Inflammatory macrophage (primary cell): ENCODE measurements around the gene PSMA5.
A peak's percentile ranks its signal among the peaks of the same experiment; 100 is the strongest.
"Not testable (repeated sequence)": the region's sequence is repeated elsewhere in the genome, so short reads cannot be mapped to it uniquely, and the experiment has no call there.

Experiments used
- DNase-seq, 2 donors: peaks; one replicate each; pipeline ENCODE4 v3.0.0-alpha.2; 2020 to 2022
- total RNA-seq, 18 experiments: gene quantifications; one replicate each; lab custom pipeline; 2026; ENCODE audit warnings: mixed read lengths in 6 of 18, inconsistent platforms in 2 of 18; lab: John Stamatoyannopoulos, UW

The PSMA5 gene
- 88.0 to 136 (median 110) reads per million in 18 experiments for total RNA-seq

DNA sequence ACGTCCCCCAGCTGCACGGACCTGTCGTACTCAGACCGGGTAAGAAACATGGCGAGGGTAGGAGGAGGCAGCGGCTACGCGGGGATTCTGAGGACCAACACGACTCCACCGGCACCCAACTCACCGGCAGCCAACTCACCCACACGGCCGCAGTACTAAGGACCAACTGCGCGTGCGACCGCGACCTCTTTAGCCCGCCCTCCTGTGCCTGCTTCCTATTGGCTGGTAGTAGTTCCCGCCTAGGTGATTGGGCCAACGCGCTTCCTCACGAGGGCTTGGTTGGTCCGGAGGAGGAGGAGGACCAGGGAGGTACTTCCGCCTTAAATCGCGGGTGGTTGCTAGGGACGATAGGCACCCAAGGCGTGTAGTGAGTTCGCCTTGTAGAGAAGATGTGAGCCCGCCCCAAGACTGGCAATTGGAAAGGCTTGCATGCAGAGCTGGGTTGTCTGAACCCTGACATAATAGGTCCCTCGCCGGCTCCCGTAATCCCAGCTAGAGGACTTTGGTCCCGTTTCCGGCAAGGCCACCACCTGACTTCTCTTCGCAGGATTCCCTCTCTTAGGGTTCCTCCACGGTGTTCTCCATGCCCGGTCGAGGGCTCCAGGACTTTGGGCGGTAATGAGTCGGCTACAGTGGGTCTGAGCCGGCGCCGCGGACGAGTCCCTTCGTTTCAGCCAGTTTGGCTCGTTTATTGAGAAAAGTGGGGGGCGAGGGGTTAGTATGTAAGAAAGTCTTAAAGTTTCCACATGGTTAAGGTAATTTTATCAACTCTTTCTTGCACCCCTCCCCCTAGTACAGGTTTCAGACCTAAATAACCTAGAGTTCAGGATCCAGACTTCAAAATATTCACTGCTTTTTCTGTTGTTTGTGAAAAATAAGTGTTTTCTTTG lies at the start of gene PSMA5:
Gene PSMA5, minus strand, starts transcription at position 168 of the 890 bp plus-strand sequence. Its CDS starts 118 bp downstream, at position 50.
- DNase-seq: peak; percentile 99 to 100

DNA sequence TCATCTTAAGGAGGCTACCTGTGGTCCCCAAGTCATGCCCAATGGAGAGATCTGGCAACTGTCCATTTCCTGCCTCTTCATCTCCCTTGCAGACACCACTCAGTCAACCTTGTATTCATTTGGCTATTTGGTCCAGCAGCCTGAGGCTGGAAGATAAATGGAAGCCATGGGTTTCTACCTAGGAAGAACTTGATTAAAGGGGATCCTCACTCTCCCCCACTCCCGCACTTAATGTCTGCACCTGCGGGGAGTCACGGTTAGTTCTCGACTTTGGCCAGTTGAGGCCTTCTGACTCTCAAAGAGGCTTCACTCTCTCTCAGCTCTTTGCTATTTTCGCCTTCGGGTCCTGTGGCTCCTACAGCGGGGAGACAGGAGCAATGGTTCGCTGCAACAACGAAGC lies 49.0 kb upstream of the PSMA5 start:
- no peak for DNase-seq

DNA sequence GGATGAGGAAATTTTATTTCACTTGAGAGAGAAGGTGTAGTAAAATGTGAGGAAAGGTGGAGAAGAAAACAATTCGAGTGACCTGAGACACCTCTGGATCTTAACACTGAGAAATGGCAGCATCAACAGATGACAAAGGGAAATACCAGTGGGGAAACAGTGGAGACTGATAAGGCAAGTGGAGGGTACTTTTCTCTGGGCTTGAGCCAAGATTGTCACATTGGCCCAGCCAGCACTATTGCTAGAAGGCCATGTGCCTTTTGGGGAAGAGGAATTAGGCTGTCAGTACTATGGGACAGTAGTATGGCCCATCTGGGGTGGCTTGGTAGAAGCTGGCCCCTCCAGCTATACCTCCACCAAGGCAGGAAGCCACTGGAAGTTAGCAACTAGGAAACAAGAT lies 48.4 kb upstream of the PSMA5 start:
- peak in 1 of 2 donors; percentile 31 for DNase-seq

DNA sequence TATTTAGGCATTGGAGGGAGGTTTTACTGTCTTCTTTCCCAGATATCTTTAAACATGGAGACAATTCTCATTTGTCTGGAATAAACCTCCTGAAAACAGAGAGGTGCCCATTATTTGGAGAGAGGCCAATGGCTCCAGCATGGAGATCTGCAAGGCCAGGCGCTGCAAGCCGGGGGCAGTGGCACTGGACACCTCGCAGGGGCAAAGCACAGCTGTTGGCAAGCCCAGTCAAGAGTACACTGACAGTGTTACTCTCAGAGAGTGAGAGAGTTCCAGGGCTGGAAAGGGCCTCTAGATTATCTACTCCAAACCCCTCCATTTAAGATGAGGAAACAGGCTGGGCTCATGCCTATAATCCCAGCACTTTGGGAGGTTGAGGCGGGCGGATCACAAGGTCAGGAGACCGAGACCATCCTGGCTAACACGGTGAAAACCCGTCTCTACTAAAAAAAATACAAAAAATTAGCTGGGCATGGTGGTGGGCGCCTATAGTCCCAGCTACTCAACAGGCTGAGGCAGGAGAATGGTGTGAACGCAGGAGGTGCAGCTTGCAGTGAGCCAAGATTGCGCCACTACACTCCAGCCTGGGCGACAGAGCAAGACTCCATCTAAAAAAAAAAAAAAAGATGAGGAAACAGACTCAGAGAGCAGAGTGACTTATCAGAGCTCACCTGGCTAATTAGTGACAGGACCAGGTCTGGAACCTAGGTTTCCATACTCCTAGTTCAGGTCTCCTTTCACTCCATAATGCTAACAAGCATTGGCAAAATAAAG lies 47.2 kb upstream of the PSMA5 start:
- not testable (repeated sequence) for DNase-seq

DNA sequence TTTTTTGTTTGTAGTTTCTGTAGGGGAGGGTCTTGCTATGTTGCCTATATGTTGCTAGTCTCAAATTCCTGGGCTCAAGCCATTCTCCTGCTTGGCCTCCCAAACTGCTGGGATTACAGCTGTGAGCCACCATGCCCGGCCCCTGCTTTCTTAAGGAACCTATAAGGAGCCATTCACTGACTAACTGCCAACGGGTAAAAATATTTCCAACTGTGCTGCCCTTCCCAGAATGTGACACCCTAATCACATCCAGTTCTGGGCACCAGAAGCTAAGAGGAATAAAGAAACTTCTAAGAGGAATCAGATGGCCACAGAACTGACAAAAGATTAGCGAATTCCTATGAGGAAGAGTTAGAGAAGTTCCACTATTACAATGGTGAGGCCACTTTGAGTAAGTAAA lies 46.5 kb upstream of the PSMA5 start:
- DNase-seq: no peak

DNA sequence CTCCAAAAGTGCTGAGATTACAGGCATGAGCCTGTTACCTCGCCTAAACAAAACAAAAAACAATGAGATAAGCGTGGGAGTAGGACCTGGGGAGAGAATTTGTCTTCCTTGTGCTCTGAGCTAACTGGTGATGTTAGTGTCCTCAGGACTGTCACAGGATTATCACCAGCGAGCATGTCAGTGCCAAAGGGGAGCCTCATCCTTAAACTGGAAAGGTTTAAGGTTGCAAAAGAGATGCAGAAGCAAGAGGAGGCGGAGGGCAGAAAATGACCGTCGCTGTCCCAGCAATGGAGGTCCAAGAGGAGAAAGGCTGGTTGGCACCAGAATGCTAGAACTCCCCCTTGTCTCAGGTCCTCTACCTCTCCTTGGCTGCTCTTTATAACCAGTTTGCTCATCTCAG lies 44.0 kb upstream of the PSMA5 start:
- DNase-seq: no peak

DNA sequence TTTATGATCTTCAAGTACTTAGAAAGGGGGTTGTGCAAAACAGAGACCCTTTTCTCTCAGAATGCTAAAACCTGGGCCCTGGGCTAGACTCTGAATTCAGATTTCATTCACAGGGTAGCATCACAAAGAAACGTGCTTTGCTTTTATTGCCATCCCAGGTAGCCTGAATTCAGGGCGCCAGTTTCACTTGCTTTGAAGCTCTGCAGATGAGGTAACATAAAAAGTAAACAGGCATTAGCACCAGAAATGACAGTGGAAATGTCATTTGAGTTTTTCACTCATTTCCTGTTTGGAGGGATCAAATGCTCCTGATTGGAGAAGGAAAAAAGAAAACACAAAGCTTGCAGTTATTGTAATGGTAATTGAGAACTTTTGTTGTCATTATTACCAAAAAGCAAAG lies 42.7 kb upstream of the PSMA5 start:
- DNase-seq: no peak

DNA sequence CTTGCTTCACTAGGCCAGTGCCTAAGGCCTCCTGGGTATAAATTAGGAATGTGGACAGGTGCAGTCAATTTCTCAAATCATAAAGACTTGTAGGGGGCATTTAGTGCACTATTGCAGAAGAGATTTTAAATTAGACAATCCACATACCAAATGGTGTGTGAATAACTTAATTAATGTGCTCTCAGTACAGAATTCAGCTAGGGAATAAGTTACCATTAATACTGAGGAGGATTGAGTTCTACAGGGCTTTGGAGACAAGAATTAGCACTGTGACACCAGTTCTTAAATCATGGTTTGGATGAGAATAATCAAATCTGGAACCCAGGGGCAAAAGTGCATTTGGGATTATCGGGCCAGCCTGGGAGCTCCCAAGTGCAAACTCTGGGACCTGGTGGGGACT lies 41.8 kb upstream of the PSMA5 start:
- no peak for DNase-seq

DNA sequence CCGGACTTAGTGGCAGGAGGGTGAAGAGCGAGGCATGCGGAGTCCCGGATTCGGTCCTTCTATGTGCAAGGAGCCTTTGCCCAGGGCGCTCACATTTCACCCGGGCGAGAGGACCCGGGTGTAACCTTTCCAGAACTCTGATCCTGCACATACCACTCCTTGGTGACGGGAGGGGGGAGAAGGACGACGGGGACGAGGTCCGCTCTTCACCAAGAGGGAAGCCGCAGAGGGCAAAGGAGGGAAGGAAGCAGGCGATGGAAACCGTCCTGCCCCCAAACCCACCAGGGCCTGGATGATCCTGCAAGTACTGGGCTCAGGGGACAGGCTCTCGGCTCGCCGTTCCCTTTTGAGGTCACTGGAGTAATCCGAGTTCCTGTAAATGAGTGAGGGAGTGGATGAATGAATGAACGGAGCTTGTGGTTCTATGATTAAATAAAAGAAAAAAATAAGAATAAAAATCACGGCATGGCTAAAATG lies 41.1 kb upstream of the PSMA5 start:
- DNase-seq: no peak

DNA sequence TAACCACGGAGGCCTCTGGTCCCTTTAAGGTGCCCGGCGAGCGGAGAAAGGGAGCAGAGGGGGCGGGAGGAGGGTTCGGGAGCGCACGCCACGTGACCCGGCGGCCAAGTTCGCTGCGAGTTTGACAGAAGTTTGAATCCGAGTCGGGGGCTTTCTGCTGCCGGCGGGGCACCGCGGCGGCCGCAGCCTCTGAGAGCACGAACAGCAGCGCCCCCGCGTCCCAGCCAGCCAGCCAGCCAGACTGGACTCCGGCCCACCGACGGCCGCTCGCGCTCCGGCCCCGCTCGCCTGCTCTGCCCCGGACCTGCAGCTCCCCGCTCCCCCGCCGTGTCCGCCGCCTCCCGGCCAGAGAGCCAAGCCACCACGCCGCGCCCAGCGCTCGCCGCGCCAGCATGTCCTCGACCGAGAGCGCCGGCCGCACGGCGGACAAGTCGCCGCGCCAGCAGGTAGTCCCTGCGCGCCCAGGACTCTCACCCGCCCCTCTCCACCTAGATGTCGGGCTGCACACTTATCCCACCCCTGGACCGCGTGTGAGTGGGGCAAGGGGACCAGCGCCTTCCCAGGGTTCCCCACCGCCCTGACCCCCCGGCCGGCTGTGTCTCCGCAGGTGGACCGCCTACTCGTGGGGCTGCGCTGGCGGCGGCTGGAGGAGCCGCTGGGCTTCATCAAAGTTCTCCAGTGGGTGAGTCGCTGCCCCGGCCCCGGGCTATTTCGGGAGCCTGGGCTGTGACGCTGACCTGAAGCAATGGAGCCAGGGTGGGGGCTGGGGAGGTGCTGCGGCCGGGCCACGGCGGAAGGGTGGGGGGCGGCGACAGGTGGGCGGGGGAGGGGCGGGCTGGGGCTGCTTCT lies 40.4 kb upstream of the PSMA5 start, which contains the start of gene SYPL2:
Gene SYPL2, plus strand, starts transcription at position 95 of the 849 bp plus-strand sequence. Its CDS starts 298 bp downstream, at position 393.
- DNase-seq: peak in 1 of 2 donors; percentile 21

DNA sequence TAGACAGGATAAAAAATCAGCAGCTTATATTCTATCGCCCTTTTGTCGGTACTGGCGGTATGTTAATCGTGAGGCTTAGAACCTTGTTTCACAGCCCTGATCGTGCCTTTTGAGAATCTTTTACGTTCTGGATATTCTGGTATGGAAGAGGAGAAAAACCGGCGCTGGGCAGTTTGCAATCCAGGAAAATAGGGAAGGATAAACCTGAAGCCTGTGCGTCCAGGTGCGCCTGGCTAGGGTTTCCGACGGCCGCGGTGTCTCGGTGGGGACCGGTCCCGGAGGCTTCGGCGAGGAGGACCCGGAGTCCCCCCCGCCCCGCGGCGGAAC lies 39.8 kb upstream of the PSMA5 start:
- no peak for DNase-seq

DNA sequence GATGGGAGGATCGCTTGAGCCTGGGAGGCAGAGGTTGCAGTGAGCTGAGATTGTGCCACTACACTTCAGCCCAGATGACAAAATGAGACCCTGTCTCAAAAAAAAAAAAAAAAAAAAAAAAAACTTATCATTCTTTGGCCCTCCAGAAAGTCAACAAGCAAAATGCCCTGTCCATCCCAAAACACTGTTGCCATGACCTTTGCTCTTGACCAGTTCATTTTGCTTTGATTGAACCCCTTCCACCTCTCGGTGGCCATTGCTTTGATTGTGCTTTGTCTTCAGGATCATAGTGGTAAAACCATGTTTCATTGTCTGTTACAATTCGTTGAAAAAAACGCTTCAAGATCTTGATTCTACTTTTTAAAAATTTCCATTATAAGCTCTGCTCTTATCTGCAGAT lies 31.6 kb upstream of the PSMA5 start:
- DNase-seq: no peak

DNA sequence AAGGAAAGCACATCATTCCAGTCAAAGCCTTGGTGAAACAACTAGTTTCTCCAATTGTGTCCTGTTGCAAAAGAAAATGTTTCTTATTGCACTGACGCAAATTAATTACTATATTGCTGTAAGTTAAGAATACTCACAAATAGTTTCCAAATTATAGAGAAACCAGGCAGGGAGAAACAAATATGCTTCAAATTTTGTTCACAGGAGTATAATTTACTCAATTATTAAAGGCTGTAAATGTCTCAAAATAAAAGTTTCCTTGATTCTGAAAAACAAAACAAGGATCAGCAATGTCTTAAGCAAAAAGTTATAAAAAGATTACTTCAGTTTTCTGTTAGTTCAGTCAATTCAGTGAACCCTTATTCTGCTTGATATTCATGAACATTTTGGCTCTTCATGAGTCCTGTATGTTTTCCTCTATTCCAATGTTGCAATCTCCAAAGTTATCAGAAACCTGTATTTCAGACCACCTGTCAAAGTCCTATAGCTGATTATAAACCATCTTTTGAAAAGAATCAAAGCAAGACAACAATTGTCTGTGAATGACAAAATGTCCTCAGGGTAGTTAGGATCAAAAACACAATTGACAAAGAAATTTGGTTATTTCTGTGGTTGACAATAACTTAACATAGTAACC lies 28.4 kb upstream of the PSMA5 start:
- DNase-seq: no peak

DNA sequence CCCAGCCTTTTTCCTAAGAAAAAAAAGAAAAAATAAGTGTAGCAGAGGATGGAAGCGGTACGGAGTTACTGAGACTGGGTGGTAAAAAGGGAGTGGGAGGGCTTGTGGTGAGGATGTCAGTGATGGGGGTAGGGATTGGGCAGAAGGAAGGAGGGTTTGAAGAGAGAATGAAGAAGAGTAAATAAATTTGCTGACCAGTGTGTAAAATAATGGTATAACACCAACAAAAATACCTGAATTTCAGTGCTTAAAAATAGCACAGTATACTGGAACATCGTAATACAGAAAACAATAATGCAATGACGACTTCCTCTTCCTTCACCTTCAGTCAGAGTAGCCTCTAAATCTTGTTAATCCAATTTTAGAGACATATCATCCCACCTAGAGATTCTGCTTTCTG lies 21.3 kb upstream of the PSMA5 start:
- no peak for DNase-seq

DNA sequence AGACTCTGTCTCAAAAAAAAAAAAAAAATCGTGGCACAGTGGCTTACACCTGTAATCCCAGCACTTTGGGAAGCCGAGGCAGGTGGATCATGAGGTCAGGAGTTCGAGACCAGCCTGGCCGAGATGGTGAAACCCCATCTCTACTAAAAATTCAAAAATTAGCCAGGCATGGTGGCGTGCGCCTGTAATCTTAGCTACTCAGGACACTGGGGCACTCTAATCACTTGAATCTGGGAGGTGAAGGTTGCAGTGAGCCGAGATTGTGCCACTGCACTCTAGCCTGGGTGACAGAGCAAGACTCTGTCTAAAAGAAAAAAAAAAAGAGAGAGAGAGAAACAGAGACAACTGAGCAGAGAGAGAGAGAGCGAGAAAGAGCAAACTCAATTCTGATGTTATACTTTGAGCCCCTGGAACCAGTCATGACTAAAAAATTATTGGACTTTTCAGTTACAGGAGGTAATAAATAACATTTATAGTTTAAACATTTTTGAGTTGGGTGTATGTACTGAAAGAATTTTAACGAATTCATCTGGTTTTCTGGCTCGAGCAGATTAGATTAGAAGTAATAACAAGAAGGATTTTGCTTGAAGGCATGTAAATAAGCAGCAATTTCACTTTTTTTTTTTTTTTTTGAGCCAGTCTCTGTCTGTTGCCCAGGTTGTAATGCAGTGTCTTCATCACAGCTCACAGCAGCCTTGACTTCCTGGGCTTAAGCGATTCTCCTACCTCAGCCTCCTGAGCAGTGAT lies 19.9 kb upstream of the PSMA5 start:
- not testable (repeated sequence) for DNase-seq

DNA sequence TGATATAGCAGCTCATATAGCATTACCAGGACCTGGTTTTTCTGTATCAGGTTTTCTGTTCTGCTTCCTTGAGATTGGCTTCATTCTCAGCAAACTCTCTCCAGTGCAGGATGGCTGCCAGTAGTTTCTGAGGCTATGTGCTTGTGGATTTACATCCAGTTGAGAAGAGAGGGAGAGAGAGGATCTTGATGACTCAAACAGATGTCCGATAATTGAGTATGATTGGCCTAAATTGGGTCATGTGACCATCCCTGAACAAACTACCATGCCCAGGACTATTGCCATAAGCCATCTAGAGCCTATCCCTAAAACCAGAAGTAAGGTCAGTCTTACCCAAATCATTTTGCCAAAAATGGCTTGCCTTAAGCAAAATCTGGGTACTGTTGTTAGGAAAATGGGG lies 18.1 kb upstream of the PSMA5 start:
- DNase-seq: no peak

DNA sequence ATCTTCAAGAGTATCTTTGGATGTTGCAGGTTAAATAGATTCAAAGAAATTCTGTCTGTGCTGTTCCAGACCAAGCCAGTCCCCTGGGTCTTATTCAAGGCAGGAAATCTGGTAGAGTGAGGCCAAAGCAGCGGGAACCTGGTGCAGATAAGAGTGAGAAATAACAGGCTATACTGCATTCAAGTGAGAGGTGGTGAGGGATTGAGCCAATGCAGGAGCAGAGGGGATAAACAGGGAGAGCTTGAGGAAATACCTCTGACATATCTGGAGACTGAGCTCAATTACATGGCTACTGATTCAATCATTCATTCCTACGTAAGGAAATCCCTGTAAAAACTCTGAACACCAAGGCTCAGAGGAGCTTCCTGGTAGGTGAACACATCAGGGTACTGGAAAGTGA lies 17.2 kb upstream of the PSMA5 start:
- no peak for DNase-seq

DNA sequence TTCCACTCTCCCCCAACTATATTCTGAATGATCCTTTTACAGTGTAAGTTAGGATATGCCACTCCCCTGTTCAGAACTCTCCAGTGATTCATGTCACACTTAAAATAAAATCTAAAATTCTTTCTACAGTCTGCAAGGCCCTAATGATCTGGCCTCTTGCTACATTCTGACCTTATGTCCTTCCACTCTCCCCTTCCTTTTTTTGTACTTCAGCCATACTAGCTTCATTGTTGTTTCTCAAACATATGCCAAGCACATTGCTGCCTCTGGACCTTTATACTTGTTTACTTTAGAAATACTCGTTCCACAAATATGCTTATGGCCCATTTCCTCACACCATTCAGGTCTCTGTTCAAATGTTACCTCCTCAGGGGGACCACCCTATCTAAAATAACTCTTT lies 14.8 kb upstream of the PSMA5 start:
- peak; percentile 9 to 10 for DNase-seq

DNA sequence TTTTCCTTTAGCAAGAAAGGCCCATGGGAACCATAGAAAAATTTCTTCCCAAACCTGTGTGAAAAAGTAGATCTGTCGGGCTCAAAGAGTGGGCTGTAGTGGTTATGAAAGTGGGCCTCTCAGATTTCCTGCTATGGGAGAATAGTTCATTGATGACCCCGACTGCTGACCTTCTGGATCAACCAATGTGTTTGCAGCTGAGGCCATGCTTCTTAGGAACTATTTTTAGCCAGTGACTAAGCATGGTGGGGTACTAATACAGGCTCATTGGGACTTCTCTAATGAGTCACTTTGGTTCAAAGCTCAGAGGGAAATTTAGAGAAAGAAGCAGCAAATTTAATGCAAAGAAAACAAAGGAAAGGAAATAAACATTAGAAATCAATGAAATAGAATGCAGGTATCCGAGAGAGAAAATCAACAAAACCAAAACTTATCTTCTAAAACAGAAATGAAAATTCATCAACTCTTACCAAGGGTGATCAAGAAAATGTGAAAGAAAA lies 12.6 kb upstream of the PSMA5 start:
- peak; percentile 79 to 83 for DNase-seq

DNA sequence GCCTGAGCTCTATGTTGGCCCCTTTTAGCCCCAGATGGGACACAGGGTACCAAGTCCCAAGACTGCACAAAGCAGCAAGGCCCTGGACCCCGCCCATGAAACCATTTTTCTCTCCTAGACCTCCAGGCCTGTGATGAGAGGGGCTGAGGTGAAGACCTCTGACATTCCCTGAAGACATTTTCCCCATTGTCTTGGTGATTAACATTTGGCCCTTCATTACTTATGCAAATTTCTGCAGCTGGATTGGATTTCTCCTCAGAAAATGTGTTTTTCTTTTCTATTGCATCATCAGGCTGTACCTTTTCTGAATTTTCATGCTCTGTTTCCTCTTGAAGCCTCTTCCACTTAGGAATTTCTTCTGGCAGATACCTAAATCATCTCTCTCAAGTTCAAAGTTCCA lies 8.2 kb upstream of the PSMA5 start:
- no peak for DNase-seq

DNA sequence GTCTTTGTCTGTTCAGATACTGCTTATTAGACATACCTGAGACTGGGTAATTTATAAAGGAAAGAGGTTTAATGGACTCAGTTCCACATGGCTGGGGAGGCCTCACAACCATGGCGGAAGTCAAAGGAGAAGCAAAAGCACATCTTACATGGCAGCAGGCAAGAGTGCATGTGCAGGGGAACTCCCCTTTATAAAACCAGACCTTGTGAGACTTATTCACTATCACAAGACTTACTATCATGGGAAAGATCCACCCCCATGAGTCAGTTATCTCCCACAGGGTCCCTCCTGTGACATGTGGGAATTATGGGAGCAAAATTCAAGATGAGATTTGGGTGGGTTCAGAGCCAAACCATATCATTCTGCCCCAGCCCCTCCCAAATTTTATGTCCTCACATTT lies 7.1 kb upstream of the PSMA5 start:
- peak; percentile 55 to 68 for DNase-seq
